HG02571 (cell line): Measurements from ENCODE around the gene ELOB.
"Not testable (repeated sequence)": the region's sequence is repeated elsewhere in the genome, so short reads cannot be mapped to it uniquely, and the experiment has no call there.

Experiments used
- ATAC-seq: cut with Tn5 transposase; IDR thresholded peaks from one replicate; pipeline ENCODE4 v1.9.1; 2021; ENCODE audit warnings: mild to moderate bottlenecking, moderate library complexity; ENCODE audit not compliant: unreplicated experiment

Gene ELOB

DNA sequence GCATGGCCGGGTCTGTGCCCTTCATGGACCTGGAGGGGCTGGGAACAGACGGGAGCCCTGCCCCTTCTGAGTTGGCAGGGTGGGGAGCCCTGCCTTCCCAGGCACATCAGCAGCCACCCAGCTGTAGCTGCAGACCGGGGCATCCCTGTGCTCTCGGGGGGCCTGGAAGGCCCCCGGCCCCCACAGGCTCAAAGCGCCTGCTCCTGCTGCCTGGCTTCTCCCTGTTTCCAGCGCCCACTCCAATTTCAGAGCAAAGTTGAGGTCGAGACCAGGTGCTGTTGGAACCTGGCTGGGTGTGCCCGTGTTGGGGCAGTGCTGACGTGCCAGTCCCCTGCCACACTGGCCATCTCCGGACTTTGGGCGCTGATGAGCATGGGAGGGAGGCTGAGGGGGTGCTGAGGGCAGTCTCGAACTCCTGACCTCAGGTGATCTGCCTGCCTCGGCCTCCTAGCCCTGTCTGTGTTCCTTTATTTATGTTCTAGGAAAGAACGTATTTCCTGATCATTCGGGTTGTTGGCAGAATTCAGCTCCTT, 52.2 kb downstream of the ELOB start:
- no peak for ATAC-seq

DNA sequence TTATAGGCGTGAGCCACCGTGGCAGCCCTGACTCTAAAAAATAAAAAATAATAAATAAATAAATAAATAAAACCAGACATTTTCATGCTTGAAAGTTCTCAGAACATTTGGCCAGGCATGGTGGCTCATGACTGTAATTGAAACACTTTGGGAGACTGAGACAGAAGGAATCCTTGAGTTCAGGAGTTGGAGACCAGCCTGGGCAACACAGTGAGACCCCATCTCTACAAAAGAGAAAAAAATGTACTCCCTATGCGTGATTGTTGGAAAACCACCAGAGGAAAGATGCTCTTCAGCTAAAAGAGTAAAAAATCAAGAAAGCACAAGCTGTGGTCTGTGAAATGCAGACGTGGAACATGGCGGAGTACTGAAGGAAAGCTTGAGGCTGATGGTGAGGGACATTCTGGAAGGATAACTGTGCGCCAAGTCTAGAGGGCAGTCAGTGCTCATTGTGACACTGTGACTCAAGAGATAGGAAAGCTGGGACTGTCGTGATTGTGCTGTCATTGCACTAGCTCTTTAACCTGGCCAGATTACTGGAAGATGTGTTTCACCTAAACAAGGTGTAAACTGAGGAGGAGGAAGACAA, 52.9 kb downstream of the ELOB start:
- ATAC-seq, result no peak

DNA sequence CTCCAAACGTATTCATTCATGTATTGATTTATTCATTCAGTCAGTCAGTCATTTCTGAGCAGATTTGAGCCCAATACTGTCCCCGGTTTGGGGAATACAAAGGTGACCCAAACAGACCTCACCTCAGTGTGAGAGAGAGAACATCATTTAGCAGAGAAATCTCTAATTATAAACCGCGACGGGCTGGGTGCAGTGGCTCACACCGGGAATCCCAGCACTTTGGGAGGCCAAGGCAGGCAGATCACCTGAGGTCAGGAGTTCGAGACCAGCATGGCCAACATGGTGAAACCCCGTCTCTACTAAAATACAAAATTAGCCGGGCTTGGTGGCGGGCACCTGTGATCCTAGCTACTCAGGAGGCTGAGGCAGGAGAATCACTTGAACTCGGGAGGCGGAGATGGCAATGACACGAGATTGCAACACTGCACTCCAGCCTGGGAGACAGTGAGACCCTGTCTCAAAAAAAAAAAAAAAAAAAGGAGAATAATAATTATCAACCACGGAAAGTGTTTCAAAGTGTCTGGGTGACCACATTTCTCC, 55.4 kb downstream of the ELOB start:
- ATAC-seq, result not testable (repeated sequence)
